Measurements from ENCODE around the gene TOB2.

DNA sequence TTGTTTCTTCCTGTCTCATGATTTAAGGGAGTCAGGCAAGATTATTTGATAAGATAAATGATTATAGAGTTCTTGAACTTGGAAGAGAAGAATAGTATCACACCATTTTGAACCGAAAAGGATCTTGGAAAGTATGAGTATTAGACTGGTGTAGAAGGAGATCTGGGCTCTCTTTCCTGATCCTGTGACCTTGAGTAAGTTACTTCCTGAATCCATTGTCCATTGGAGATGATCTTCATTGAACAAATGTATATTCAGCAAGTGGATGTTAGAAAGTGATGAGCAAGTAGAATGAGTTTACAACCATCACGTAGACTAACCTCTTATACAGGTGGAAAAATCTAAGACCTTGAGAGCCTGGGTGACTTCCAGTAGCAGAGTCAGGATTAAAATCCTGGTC, 24.3 kb upstream of the TOB2 start:
- TF ChIP-seq, protein P1, sequence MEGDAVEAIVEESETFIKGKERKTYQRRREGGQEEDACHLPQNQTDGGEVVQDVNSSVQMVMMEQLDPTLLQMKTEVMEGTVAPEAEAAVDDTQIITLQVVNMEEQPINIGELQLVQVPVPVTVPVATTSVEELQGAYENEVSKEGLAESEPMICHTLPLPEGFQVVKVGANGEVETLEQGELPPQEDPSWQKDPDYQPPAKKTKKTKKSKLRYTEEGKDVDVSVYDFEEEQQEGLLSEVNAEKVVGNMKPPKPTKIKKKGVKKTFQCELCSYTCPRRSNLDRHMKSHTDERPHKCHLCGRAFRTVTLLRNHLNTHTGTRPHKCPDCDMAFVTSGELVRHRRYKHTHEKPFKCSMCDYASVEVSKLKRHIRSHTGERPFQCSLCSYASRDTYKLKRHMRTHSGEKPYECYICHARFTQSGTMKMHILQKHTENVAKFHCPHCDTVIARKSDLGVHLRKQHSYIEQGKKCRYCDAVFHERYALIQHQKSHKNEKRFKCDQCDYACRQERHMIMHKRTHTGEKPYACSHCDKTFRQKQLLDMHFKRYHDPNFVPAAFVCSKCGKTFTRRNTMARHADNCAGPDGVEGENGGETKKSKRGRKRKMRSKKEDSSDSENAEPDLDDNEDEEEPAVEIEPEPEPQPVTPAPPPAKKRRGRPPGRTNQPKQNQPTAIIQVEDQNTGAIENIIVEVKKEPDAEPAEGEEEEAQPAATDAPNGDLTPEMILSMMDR (IDR thresholded peaks at IDR 0.05): no peak
- TF ChIP-seq POLR2A (IDR thresholded peaks at IDR 0.05): no peak

Measured in testis (tissue), 2 donors.